H9 (cell line): ENCODE results near the gene MTNR1A. TPM values are rescaled to one million over a fixed set of nuclear protein-coding genes. Genes with fewer than 3 reads are reported as not detected.

Experiments used
- DNase-seq: peaks from one replicate; pipeline ENCODE4 v3.0.0-alpha.2; 2017
- H2AFZ ChIP-seq: one replicate; pipeline ENCODE4 v1.6.1; 2013; ENCODE audit warnings: mild to moderate bottlenecking, low read length, control low read depth, moderate library complexity
- H2AK5ac ChIP-seq: 2 replicates; pipeline ENCODE4 v1.6.1; 2013; ENCODE audit warnings: low read length, control low read depth, mixed read lengths; ENCODE audit not compliant: insufficient read length
- H2BK120ac ChIP-seq: one replicate; pipeline ENCODE4 v1.6.1; 2013; ENCODE audit warnings: low read depth, mild to moderate bottlenecking, low read length, control low read depth, inconsistent platforms; ENCODE audit not compliant: poor library complexity, severe bottlenecking
- H2BK12ac ChIP-seq: 2 replicates; pipeline ENCODE4 v1.6.1; 2013; ENCODE audit warnings: low read length, control low read depth, mixed read lengths, low read depth; ENCODE audit not compliant: insufficient read length
- H2BK15ac ChIP-seq: 2 replicates; pipeline ENCODE4 v1.6.1; 2013; ENCODE audit warnings: low read depth, low read length, control low read depth
- H2BK20ac ChIP-seq: one replicate; pipeline ENCODE4 v1.6.1; 2013; ENCODE audit warnings: low read depth, mild to moderate bottlenecking, low read length, control low read depth, inconsistent platforms; ENCODE audit not compliant: poor library complexity, severe bottlenecking
- H2BK5ac ChIP-seq: 2 replicates; pipeline ENCODE4 v1.6.1; 2013; ENCODE audit warnings: low read length, control low read depth, mixed read lengths; ENCODE audit not compliant: insufficient read length
- H3K14ac ChIP-seq: 2 replicates; pipeline ENCODE4 v1.6.1; 2013; ENCODE audit warnings: low read length, control low read depth; ENCODE audit not compliant: insufficient read depth
- H3K18ac ChIP-seq: 2 replicates; pipeline ENCODE4 v1.6.1; 2013; ENCODE audit warnings: low read depth, mild to moderate bottlenecking, mixed read lengths, low read length, control low read depth; ENCODE audit not compliant: insufficient read length
- H3K23ac ChIP-seq: 2 replicates; pipeline ENCODE4 v1.6.1; 2013; ENCODE audit warnings: low read length, control low read depth, mixed read lengths, low read depth; ENCODE audit not compliant: insufficient read length
- H3K23me2 ChIP-seq: 2 replicates; pipeline ENCODE4 v1.6.1; 2013; ENCODE audit warnings: low read depth, mild to moderate bottlenecking, mixed read lengths, low read length, control low read depth; ENCODE audit not compliant: insufficient read length, poor library complexity, severe bottlenecking
- H3K27ac ChIP-seq: 2 replicates; pipeline ENCODE4 v1.5.1; 2013; ENCODE audit warnings: low read length, control low read depth, mixed read lengths, low read depth; ENCODE audit not compliant: insufficient read length
- H3K27me3 ChIP-seq: 2 replicates; pipeline ENCODE4 v1.6.1; 2013; ENCODE audit warnings: low read length, control low read depth, inconsistent platforms; ENCODE audit not compliant: insufficient read depth
- H3K4ac ChIP-seq: 2 replicates; pipeline ENCODE4 v1.6.1; 2013; ENCODE audit warnings: low read depth, mild to moderate bottlenecking, control low read depth, inconsistent platforms, low read length, moderate library complexity
- H3K4me1 ChIP-seq: 2 replicates; pipeline ENCODE4 v1.6.1; 2013; ENCODE audit warnings: low read length, control low read depth, inconsistent platforms; ENCODE audit not compliant: insufficient read depth
- H3K4me2 ChIP-seq: 2 replicates; pipeline ENCODE4 v1.6.1; 2013; ENCODE audit warnings: low read length, control low read depth, mixed read lengths; ENCODE audit not compliant: insufficient read length, insufficient read depth
- H3K56ac ChIP-seq: 2 replicates; pipeline ENCODE4 v1.6.1; 2013; ENCODE audit warnings: low read depth, mild to moderate bottlenecking, mixed read lengths, low read length, control low read depth; ENCODE audit not compliant: insufficient read length
- H3K79me1 ChIP-seq: 2 replicates; pipeline ENCODE4 v1.6.1; 2013; ENCODE audit warnings: low read depth, mild to moderate bottlenecking, moderate library complexity, low read length, control low read depth, inconsistent platforms; ENCODE audit not compliant: insufficient read depth, poor library complexity, severe bottlenecking
- H3K79me2 ChIP-seq: 2 replicates; pipeline ENCODE4 v1.6.1; 2013; ENCODE audit warnings: low read length, control low read depth, inconsistent platforms; ENCODE audit not compliant: insufficient read depth
- H3K9ac ChIP-seq: 2 replicates; pipeline ENCODE4 v1.6.1; 2013; ENCODE audit warnings: low read length, control low read depth, mixed read lengths; ENCODE audit not compliant: insufficient read length; ENCODE audit errors: extremely low read depth
- H3K9me3 ChIP-seq: one replicate; pipeline ENCODE4 v1.6.1; 2013; ENCODE audit warnings: low read depth, low read length, inconsistent platforms; ENCODE audit not compliant: control insufficient read depth
- H3T11ph ChIP-seq: one replicate; pipeline ENCODE4 v1.6.1; 2013; ENCODE audit warnings: mild to moderate bottlenecking, low read length, control low read depth, inconsistent platforms
- H4K20me1 ChIP-seq: one replicate; pipeline ENCODE4 v1.6.1; 2013; ENCODE audit not compliant: control insufficient read depth, insufficient read length, insufficient read depth
- H4K5ac ChIP-seq: 2 replicates; pipeline ENCODE4 v1.6.1; 2013; ENCODE audit warnings: low read depth, mild to moderate bottlenecking, mixed read lengths, low read length, control low read depth; ENCODE audit not compliant: insufficient read length
- H4K8ac ChIP-seq: replicated peaks from 2 replicates; pipeline ENCODE4 v1.6.1; 2013; ENCODE audit warnings: low read length, control low read depth, mixed read lengths, low read depth; ENCODE audit not compliant: insufficient read length
- H4K91ac ChIP-seq: 2 replicates; pipeline ENCODE4 v1.6.1; 2013; ENCODE audit warnings: low read depth, mild to moderate bottlenecking, moderate library complexity, mixed read lengths, low read length, control low read depth; ENCODE audit not compliant: insufficient read length
- H3K27ac Mint-ChIP-seq, 3 experiments: 2 replicates in 2 of 3; 3 replicates in 1 of 3; pipeline ENCODE4 v1.8.0; 2020 to 2021; ENCODE audit warnings: mixed read lengths in 3 of 3, mild to moderate bottlenecking in 1 of 3, moderate library complexity in 1 of 3
- H3K27me3 Mint-ChIP-seq: 2 replicates; pipeline ENCODE4 v1.8.0; 2021; ENCODE audit warnings: low read depth, mild to moderate bottlenecking, moderate library complexity, mixed read lengths
- H3K36me3 Mint-ChIP-seq, 3 experiments: 2 replicates in 2 of 3; 3 replicates in 1 of 3; pipeline ENCODE4 v1.8.0; 2020 to 2021; ENCODE audit warnings: low read depth in 3 of 3, mixed read lengths in 3 of 3; ENCODE audit not compliant: insufficient read depth in 1 of 3
- H3K4me1 Mint-ChIP-seq, 2 experiments: 2 replicates each; pipeline ENCODE4 v1.8.0; 2020; ENCODE audit warnings: mixed read lengths in 2 of 2
- H3K4me3 Mint-ChIP-seq, 2 experiments: 2 replicates in 1 of 2; 3 replicates in 1 of 2; pipeline ENCODE4 v1.8.0; 2020 to 2021; ENCODE audit warnings: mild to moderate bottlenecking in 2 of 2, mixed read lengths in 2 of 2, moderate library complexity in 1 of 2
- H3K9me3 Mint-ChIP-seq, 2 experiments: 2 replicates in 1 of 2; 3 replicates in 1 of 2; pipeline ENCODE4 v1.8.0; 2020; ENCODE audit warnings: mild to moderate bottlenecking in 2 of 2, mixed read lengths in 2 of 2, moderate library complexity in 1 of 2
- CTCF ChIP-seq: fragments of 200-600 bp; sonication (generic); conservative IDR thresholded peaks from 3 replicates; pipeline ENCODE4 v1.8.0; 2021; ENCODE audit warnings: antibody characterized with exemption, mild to moderate bottlenecking
- WGBS: extraction: QIAGEN DNeasy Blood & Tissue Kit; methylation state at CpG from one replicate; pipeline ENCODE4 v1.1.7; 2013; ENCODE audit warnings: missing lambda C conversion rate, low lambda C conversion rate, mixed read lengths; ENCODE audit not compliant: insufficient read length; ENCODE audit errors: extremely low coverage; 5-methylcytosine and 5-hydroxymethylcytosine counted together
- total RNA-seq: library from RNA; stranded (reverse); gene quantifications from 2 replicates; pipeline ENCODE4 v1.2.1, GENCODE V29; 2021

The MTNR1A gene
- total RNA-seq, 1 experiment from 2014 or later, result 0.57 TPM

GRCh38 chr4:186551849-186552248 lies 3.5 kb downstream of the MTNR1A start:
- Histone ChIP-seq H2BK5ac (no peak overlapping the region), H4K8ac (no peak overlapping the region), H2BK12ac (no peak overlapping the region), H2AFZ (no peak overlapping the region), H3K18ac (no peak overlapping the region), H2BK20ac (no peak overlapping the region), H3K23me2 (peaks cover 8% of the 10 kb centered on the region), H3K79me2 (no peaks in the 10 kb centered on the region), H3T11ph (no peak overlapping the region), H4K5ac (no peak overlapping the region), H3K4me1 (no peaks in the 10 kb centered on the region), H3K56ac (no peak overlapping the region), H3K27me3 (no peaks in the 10 kb centered on the region; the same call in 1 of the 2 replicates), H2BK15ac (no peak overlapping the region), H3K4me2 (no peak overlapping the region), H3K79me1 (no peaks in the 10 kb centered on the region), H2BK120ac (no peak overlapping the region), H4K91ac (no peak overlapping the region), H4K20me1 (no peaks in the 10 kb centered on the region), H3K14ac (no peak overlapping the region), H3K23ac (no peak overlapping the region), H2AK5ac (no peak overlapping the region), H3K9ac (no peak overlapping the region), H3K9me3 (no peaks in the 10 kb centered on the region), H3K4ac (no peak overlapping the region), H3K27ac (no peak overlapping the region)
- H3K27me3 Mint-ChIP-seq, result peaks cover 29% of the 10 kb centered on the region
- H3K27ac Mint-ChIP-seq, result no peak overlapping the region
- H3K4me3 Mint-ChIP-seq, result no peak overlapping the region
- H3K36me3 Mint-ChIP-seq, result no peaks in the 10 kb centered on the region; a peak in 1 of 7 replicates
- no peak for DNase-seq
- H3K9me3 Mint-ChIP-seq, result no peaks in the 10 kb centered on the region; a peak in 1 of 5 replicates
- peaks cover 6 to 14% of the 10 kb centered on the region in 2 experiments for H3K4me1 Mint-ChIP-seq
- no CpG with 5 or more reads among the region's 2 CpGs for WGBS
- no peak for TF ChIP-seq CTCF
